T-helper 1 cell treated with Interleukin-12 subunit alpha and Interleukin-12 subunit beta and Interleukin-4 antibody, amounts not matched to agents 30 μg/mL and 1 μg/mL, for 36 hours (primary cell): ENCODE results near the gene JARID2.
A peak's percentile ranks its signal among the peaks of the same experiment; 100 is the strongest.
"Not testable (repeated sequence)": the region's sequence is repeated elsewhere in the genome, so short reads cannot be mapped to it uniquely, and the experiment has no call there.

Experiments used
- H3K27ac Mint-ChIP-seq: one replicate; pipeline ENCODE4 v1.8.0; 2021; ENCODE audit warnings: mild to moderate bottlenecking, mixed read lengths
- H3K27me3 Mint-ChIP-seq: one replicate; pipeline ENCODE4 v1.8.0; 2021; ENCODE audit warnings: low read depth, mixed read lengths
- H3K36me3 Mint-ChIP-seq: one replicate; pipeline ENCODE4 v1.8.0; 2021; ENCODE audit warnings: low read depth, mixed read lengths
- H3K4me1 Mint-ChIP-seq: one replicate; pipeline ENCODE4 v1.8.0; 2021; ENCODE audit warnings: low read depth, mixed read lengths
- H3K4me3 Mint-ChIP-seq: one replicate; pipeline ENCODE4 v1.8.0; 2021; ENCODE audit warnings: mild to moderate bottlenecking, moderate library complexity, mixed read lengths
- H3K9me3 Mint-ChIP-seq: one replicate; pipeline ENCODE4 v1.8.0; 2021; ENCODE audit warnings: mixed read lengths

The JARID2 gene

DNA sequence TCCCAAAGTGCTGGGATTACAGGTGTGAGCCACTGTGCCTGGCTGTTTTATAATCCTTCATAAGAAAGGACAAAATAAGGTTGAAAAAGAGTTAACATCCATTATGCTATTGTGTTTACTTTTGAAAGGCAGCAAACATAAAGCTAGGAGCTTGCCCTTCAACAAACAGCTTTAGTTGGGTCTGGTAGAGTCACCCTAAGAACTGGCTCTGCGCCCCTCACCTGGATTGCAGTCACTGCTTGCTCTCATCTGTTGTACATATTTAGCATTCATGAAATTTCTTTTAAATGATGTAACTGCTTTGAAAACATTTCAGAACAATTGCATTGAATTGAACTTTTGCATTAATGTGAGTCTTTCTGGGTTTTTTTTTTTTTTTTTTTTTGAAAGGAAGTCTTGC, 38.9 kb downstream of the JARID2 start:
- Mint-ChIP-seq H3K4me3 (no peak overlapping the region), H3K9me3 (no peaks in the 10 kb centered on the region), H3K27me3 (no peaks in the 10 kb centered on the region), H3K36me3 (peaks cover 9% of the 10 kb centered on the region), H3K4me1 (peaks cover 47% of the 10 kb centered on the region), H3K27ac (no peak overlapping the region)

DNA sequence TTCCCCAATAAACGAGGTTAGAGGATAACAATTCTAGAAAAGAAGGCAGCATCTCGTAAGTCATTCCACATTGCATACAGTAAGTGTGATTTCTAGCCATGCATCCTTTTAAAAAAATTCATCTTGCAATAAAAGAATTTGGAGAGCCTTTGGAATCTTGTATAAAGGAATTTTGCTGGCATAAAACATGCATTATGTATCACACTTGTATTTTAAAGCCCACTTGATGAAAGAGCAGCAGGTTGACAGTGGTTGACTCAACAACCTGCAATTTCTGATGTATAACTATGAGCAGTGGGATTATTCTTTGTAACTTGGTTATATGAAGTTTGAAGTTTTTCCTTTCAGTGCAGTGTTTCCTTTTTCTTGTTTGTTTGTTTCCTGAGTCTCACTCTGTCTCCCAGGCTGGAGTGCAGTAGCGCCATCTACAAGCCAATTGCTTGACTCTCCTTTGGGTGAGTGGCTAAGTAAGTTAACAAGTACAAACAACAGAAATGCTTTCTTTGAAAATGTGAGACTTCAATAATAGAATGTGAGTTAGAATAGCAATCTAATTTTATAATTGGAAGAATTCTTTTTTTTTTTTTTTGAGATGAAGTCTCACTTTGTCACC, 39.9 kb downstream of the JARID2 start:
- Mint-ChIP-seq H3K36me3 (peaks cover 9% of the 10 kb centered on the region), H3K4me3 (no peak overlapping the region)

DNA sequence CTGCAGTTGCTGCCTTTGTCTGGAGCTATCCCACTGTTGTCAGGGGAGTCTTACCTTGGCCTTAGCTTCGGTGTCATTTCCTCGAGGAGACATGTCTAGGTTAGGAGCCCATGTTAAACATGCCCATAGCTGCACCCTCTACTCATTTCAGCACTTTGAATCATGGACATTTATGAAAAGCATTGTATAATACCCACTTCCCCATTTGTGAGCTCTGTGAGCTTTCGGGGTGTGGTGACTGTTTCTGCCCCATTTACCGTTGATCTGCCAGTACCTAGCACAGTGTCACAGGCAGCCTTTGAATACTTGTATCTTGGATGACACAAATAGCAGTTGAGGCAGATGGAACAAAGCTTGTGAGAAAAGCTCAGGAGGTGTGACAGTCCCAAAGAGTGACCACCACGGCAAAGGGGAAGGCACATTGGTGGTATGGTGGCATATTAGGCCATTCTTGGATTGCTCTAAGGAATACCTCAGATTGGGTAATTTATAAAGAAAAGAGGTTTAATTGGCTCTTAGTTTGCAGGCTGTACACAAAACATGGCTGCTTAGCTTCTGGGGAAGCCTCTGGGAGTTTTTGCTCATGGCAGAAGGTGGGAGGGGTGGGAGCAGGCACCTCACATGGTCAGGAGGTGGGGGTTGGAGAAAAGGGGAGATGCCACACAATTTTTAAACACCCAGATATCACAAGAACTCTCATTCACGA, 42.0 kb downstream of the JARID2 start:
- Mint-ChIP-seq H3K36me3 (peaks cover 8% of the 10 kb centered on the region), H3K4me1 (peaks cover 33% of the 10 kb centered on the region), H3K4me3 (no peak overlapping the region), H3K27me3 (no peaks in the 10 kb centered on the region), H3K9me3 (no peaks in the 10 kb centered on the region), H3K27ac (peak overlapping the region; percentile 43)

More for the DNA sequence above, 39.9 kb downstream of the JARID2 start:
- no peaks in the 10 kb centered on the region for H3K27me3 Mint-ChIP-seq
- no peak overlapping the region for H3K27ac Mint-ChIP-seq
- peaks cover 45% of the 10 kb centered on the region for H3K4me1 Mint-ChIP-seq
- H3K9me3 Mint-ChIP-seq = no peaks in the 10 kb centered on the region

DNA sequence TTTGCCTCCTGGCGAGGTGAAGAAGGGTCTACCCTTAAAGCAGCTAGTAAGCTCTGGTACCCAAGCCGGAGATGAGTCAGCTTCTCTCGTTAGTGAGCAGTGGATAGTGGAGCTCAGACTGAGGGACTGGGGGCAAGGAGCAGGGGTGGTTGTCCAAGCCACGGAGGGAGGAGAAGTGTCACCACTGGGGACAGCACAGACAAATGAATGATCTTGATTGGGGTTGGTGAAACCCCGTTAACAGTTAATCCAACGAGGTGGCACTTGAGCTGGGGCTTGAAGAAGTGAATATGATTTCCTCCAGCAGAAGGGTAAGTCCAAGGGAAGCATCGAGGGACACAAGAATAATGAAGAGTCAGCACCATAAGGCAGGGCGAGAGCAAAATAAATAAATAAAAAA, 43.0 kb downstream of the JARID2 start:
- no peak overlapping the region for H3K4me3 Mint-ChIP-seq
- no peaks in the 10 kb centered on the region for H3K9me3 Mint-ChIP-seq
- H3K4me1 Mint-ChIP-seq = peaks cover 42% of the 10 kb centered on the region
- H3K36me3 Mint-ChIP-seq = peaks cover 12% of the 10 kb centered on the region
- H3K27me3 Mint-ChIP-seq = no peaks in the 10 kb centered on the region
- peak overlapping the region; percentile 67 for H3K27ac Mint-ChIP-seq

DNA sequence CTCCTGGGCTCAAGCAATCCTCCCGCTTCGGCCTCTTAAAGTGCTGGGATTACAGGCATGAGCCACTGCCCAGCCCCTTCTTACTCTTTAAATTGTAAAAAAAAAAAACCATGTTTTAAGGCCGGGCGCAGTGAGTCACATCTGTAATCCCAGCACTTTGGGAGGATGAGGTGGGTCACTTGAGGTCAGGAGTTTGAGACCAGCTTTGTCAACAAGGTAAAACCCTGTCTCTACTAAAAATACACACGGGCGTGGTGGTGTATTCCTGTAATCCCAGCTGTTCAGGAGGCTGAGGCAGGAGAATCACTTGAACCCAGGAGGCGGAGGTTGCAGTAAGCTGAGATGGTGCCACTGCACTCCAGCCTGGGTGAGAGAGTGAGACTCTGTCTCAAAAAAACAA, 43.6 kb downstream of the JARID2 start:
- H3K27ac Mint-ChIP-seq, H3K27me3 Mint-ChIP-seq, H3K4me3 Mint-ChIP-seq, H3K9me3 Mint-ChIP-seq: not testable (repeated sequence)
- Mint-ChIP-seq H3K36me3 (peaks cover 13% of the 10 kb centered on the region), H3K4me1 (peaks cover 48% of the 10 kb centered on the region)

DNA sequence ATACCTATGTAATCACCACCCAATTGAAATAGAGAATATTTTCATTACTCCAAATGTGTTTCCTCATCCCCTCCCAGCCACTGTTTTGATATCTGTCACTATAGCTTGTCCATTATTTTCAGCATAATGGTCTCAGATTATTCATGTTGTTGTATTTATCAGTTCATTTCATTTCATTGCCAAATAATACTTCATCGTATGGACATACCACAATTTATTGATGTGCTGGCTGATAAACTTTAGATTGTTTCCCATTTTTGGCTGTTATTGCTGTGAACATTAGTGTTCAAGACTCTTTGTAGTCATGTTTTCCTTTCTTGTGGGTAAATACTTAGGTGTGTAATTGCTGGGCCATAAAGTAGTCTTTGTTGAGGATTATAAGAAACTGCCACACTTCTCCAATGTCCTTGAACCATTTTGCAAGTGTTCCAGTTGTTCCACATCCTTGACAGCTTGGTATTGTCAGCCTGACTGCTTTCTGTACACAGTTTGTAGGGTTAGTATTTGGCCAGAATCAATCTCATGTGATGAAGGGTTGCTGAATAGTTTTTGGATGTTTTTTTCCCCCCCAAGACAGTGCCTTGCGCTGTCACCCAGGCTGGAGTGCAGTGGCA, 44.3 kb downstream of the JARID2 start:
- no peak overlapping the region for H3K27ac Mint-ChIP-seq
- no peaks in the 10 kb centered on the region for H3K9me3 Mint-ChIP-seq
- H3K27me3 Mint-ChIP-seq = no peaks in the 10 kb centered on the region
- H3K4me1 Mint-ChIP-seq = peaks cover 51% of the 10 kb centered on the region
- H3K36me3 Mint-ChIP-seq = peaks cover 15% of the 10 kb centered on the region
- H3K4me3 Mint-ChIP-seq = no peak overlapping the region

DNA sequence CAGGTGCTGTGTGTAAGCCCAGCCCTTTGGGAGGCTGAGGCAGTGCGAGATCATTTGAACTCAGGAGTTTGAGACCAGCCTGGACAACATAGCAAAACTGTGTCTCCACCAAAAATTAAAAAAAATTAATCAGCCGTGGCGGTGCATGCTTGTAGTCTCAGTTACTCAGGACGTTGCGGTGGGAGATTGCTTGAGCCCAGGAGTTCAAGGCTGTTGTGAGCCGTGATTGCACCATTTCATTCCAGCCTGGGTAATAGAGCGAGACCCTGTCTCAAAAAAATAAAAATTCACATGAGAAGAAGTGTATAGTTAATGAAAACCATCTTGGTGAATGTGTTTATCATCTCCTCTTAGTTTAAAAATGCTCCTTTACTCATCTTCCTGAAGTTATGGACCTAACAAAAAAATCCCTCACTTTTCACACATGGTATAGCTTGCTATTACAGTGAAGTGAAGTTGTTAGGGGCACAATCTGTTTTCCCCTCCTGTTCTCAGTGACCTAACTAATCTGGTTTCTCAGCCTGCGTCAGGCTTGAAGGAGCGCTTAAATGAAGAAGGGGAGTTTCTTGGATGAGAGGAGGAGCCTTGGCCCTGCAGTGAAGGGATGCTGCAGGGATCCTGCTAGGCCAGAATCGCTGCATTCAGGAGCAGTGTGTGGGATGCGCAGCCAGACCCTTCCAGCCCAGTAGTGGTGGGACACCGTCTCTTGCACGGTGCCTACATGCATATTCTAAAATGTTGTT, 45.3 kb downstream of the JARID2 start:
- H3K27me3 Mint-ChIP-seq = no peaks in the 10 kb centered on the region
- H3K4me1 Mint-ChIP-seq = peaks cover 51% of the 10 kb centered on the region
- no peak overlapping the region for H3K27ac Mint-ChIP-seq
- peaks cover 15% of the 10 kb centered on the region for H3K36me3 Mint-ChIP-seq
- no peak overlapping the region for H3K4me3 Mint-ChIP-seq
- H3K9me3 Mint-ChIP-seq = no peaks in the 10 kb centered on the region

DNA sequence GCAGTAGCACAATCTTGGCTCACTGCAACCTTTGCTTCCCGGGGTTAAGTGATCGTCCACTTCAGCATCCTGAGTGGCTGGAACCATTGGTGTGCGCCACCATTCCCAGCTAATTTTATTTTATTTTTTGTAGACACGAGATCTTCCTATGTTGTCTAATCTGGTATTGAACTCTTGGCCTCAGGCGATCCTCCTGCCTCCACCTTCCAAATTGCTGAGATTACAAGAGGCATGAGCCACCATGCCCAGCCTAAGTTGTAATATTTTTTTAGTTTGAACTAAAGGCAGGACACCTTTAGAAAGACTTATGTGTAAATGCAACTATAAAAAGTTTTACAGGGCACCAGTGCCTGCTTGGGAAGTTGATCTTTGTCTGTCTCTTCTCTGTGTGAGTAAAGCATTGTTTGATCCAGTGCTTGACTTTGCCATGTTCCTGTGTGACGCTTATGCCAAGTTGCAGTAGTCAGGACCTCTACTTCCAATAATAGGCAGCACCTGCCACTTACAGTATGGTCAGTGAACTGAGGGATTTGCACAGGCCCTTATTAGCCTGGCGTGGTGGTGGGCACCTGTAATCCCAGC, 46.9 kb downstream of the JARID2 start:
- Mint-ChIP-seq H3K36me3 (peaks cover 14% of the 10 kb centered on the region), H3K4me3 (no peak overlapping the region), H3K9me3 (no peaks in the 10 kb centered on the region), H3K27ac (peak overlapping the region; percentile 68), H3K4me1 (peaks cover 61% of the 10 kb centered on the region), H3K27me3 (no peaks in the 10 kb centered on the region)

DNA sequence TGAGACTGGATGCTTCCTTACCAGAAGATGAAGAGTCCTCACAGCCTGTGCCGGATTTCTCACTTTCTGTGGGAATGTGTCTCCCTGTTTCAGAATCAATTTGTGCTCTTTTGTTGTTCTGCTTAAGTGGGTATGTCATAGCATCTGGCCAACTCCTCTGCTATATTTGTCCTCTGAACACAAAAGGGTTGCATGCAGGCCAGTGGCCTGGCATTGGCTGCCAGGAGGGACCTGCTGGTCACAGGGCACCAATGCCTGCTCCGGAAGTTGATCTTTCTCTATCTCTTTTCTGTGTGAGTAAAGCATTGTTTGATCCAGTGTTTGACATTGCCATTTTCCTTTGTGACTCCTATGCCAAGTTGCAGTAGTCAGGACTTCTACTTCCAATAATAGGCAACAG, 47.8 kb downstream of the JARID2 start:
- Mint-ChIP-seq H3K36me3 (peaks cover 12% of the 10 kb centered on the region), H3K27me3 (no peaks in the 10 kb centered on the region), H3K9me3 (no peaks in the 10 kb centered on the region), H3K27ac (no peak overlapping the region), H3K4me1 (peaks cover 60% of the 10 kb centered on the region), H3K4me3 (no peak overlapping the region)

DNA sequence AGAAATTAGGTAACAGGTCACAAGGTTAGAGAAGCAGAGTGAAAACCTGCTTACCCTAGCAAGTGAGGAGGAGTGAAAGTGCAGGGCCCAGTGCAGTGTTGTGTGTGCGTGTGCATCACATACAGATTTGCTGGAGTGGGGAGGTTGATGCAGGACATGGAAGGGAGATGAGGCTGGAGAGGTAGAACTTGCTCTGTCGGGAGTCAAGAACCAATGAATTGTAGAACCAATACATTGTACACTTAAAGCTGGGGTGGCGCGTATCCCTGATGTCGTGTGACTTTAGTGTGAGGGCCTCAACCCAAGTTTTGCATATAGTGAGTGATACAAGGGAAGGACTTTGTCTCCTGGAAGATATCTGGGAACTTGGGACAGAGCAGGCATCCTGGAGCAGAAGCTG, 48.6 kb downstream of the JARID2 start:
- H3K9me3 Mint-ChIP-seq = no peaks in the 10 kb centered on the region
- peak overlapping the region; percentile 60 for H3K27ac Mint-ChIP-seq
- H3K4me3 Mint-ChIP-seq = peak overlapping the region; percentile 6

DNA sequence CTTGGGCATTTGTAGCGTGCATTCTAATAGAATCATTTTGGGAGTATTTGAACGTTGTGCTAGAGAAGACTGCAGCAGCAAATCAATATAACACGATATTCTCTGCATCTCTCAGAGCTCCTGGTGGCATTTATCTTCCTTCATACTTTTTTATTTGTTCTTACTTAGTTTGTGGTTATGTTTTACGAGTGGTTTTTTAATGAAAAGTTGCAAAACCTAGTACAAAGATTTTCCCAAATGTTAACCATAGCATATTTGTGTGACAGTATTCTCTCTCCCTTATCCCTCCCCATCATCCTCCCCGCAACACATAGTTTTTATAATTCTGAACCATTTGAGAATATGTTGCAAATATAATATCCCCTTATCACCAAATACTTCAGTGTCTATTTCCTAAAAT, 50.4 kb downstream of the JARID2 start:
- Mint-ChIP-seq H3K4me3 (peak overlapping the region; percentile 68), H3K36me3 (peaks cover 13% of the 10 kb centered on the region), H3K27ac (peak overlapping the region; percentile 86), H3K9me3 (no peaks in the 10 kb centered on the region), H3K27me3 (no peaks in the 10 kb centered on the region), H3K4me1 (peaks cover 73% of the 10 kb centered on the region)

More for the DNA sequence above, 48.6 kb downstream of the JARID2 start:
- Mint-ChIP-seq H3K27me3 (no peaks in the 10 kb centered on the region), H3K4me1 (peaks cover 64% of the 10 kb centered on the region), H3K36me3 (peaks cover 11% of the 10 kb centered on the region)

DNA sequence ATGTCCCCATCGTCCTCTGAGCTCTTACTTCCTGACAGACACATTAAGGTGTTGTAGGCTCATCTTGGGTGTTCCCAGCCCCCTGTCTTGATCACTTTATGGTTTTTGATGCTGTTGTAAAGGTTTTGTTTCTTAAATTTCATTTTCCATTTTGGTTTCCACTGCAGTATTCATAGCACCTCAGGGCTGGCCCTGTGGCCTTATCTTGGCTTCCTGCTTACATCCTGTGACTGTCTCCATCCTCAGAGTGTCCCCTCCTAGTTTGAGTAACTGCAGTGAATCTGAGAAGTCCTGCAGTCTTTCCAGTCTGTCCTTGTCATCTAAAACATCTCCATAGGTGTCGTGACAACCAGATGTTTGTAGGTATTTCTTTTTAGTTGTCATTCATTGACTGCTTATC, 50.9 kb downstream of the JARID2 start:
- Mint-ChIP-seq H3K27me3 (no peaks in the 10 kb centered on the region), H3K9me3 (no peaks in the 10 kb centered on the region), H3K4me1 (peaks cover 75% of the 10 kb centered on the region), H3K27ac (peak overlapping the region; percentile 86), H3K4me3 (peak overlapping the region; percentile 68), H3K36me3 (peaks cover 18% of the 10 kb centered on the region)

DNA sequence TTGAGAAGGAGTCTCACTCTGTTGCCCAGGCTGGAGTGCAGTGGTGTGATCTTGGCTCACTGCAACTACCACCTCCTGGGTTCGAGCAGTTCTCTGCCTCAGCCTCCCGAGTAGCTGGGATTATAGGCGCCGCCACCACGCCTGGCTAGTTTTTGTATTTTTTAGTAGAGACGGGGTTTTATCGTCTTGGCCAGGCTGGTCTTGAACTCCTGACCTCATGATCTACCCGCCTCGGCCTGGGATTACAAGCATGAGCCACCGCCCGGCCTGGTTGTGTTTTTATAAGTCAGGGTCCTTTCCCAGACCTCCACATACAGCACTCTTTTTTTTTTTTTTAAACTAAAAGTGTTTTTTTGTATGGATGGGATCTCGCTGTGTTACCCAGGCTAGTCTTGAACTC, 51.3 kb downstream of the JARID2 start:
- not testable (repeated sequence) for H3K27ac Mint-ChIP-seq, H3K4me3 Mint-ChIP-seq
- H3K36me3 Mint-ChIP-seq = peaks cover 20% of the 10 kb centered on the region

DNA sequence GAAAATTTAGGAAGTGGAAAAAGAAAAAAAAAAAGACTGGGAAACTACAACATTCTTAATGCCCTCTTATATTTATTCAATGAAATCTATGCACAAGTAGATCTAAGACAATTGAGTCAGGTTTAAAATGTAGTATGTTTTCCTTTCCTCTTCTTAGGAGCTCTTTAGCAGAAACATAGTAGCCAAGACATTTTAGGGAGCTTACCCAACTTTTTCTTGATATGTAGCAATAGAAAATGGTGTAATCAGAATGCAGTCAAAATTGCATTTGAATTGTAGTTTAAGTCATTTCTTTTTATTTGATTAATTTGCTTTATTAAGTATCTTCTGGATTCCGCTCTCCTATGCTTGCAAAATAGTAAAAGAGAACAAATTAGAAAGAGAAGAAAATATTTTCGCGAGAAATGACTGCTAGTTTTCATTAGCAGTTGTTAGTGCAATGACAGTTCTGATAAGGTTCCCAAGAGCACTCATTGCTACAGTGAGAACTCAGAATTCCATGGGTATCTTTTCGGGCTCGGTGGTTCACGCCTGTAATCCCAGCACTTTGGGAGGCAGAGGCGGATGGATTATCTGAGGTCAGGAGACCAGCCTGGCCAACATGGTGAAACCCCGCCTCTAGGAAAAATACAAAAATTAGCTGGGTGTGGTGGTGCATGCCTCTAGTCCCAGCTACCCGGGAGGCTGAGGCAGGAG, 52.2 kb downstream of the JARID2 start:
- Mint-ChIP-seq H3K9me3 (no peaks in the 10 kb centered on the region), H3K27me3 (no peaks in the 10 kb centered on the region), H3K4me1 (peaks cover 73% of the 10 kb centered on the region), H3K36me3 (peaks cover 16% of the 10 kb centered on the region), H3K27ac (peak overlapping the region; percentile 33), H3K4me3 (no peak overlapping the region)

More for the DNA sequence above, 51.3 kb downstream of the JARID2 start:
- H3K9me3 Mint-ChIP-seq, H3K27me3 Mint-ChIP-seq: not testable (repeated sequence)
- H3K4me1 Mint-ChIP-seq = peaks cover 77% of the 10 kb centered on the region
